Measurements from ENCODE around the gene ILRUN.

Gene ILRUN

GRCh38 chr6:34648806-34649205, 47.8 kb downstream of the ILRUN start:
- no peak for TF ChIP-seq ZNF274 (IDR thresholded peaks at IDR 0.05; ENCODE audit: low read depth, low read length)
- H3K4me3 ChIP-seq (ENCODE audit: low read length) = no peak overlapping the region

Data from GM08714 (cell line).